Prostate gland (tissue), 2 donors: Measurements from ENCODE around the gene DAB1.

Source experiments
- CTCF ChIP-seq, 4 experiments: fragments of 200-600 bp in 2 of 4; fragments of 450-650 bp in 2 of 4; sonication (generic) in 2 of 4; IDR thresholded peaks; 1 replicate in 3 of 4; 2 replicates in 1 of 4; pipeline ENCODE4 v1.5.1; 2016 to 2019; ENCODE audit warnings: antibody characterized with exemption in 4 of 4, mild to moderate bottlenecking in 2 of 4, moderate library complexity in 2 of 4
- POLR2A ChIP-seq: fragments of 450-650 bp; IDR thresholded peaks from one replicate; pipeline ENCODE4 v1.6.1; 2016; ENCODE audit warnings: antibody characterized with exemption, mild to moderate bottlenecking

- no peak for TF ChIP-seq CTCF (IDR thresholded peaks at IDR 0.05)
- TF ChIP-seq POLR2A, result no peak
Observed at GRCh38 chr1:57423656-57424211, at the start of gene DAB1.
